ENCODE data around the gene CPSF4L. TPM values are rescaled to one million over a fixed set of nuclear protein-coding genes. Genes with fewer than 3 reads are reported as not detected.

Gene CPSF4L
- total and polyA plus RNA-seq, 2 of the 13 experiments (the other 11 are each of a cell fraction or from before 2014, with no cell fraction given): 0.73 to 1.6 TPM

DNA sequence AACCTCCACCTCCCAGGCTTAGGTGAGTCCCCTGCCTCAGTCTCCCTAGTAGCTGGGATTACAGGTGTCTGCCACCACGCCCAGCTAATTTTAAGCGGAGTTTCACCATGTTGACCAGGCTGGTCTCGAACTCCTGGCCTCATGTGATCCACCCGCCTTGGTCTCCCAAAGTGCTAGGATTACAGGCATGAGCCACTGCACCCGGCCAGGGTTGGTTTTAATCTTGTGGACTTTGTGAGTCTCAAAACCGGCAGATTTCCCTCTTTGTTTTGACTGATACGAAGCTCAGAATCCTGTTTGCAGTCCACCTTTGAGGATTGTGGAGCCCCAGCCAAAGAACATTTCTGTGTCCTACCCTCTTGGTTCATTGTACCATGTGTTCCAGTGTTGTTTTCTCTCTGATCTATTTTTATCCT, 16.4 kb upstream of the CPSF4L start (continued):
- TF ChIP-seq, protein P1, sequence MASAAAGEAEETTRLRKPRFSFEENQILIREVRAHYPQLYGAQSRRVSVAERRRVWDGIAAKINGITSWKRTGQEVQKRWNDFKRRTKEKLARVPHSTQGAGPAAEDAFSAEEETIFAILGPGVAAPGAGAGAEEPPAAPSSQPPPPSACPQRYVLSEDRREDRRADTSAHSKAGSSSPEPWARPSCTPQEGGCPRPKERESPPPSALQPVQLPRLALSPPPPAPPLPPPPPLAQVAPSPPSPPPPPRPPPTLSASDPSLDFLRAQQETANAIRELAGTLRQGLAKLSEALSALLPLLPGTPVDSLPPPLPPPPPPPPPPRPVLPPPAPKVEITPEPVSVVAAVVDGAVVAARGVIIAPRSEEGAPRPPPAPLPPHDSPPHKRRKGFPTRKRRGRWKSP (CRISPR knock-in tag; IDR thresholded peaks at IDR 0.05): no peak
- TF ChIP-seq TBL1XR1 (IDR thresholded peaks at IDR 0.05; ENCODE audit: borderline replicate concordance, low read length, partially characterized antibody): peak; percentile 33
- TF ChIP-seq, protein P2, sequence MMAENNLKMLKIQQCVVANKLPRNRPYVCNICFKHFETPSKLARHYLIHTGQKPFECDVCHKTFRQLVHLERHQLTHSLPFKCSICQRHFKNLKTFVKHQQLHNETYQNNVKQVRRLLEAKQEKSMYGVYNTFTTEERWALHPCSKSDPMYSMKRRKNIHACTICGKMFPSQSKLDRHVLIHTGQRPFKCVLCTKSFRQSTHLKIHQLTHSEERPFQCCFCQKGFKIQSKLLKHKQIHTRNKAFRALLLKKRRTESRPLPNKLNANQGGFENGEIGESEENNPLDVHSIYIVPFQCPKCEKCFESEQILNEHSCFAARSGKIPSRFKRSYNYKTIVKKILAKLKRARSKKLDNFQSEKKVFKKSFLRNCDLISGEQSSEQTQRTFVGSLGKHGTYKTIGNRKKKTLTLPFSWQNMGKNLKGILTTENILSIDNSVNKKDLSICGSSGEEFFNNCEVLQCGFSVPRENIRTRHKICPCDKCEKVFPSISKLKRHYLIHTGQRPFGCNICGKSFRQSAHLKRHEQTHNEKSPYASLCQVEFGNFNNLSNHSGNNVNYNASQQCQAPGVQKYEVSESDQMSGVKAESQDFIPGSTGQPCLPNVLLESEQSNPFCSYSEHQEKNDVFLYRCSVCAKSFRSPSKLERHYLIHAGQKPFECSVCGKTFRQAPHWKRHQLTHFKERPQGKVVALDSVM (CRISPR knock-in tag; IDR thresholded peaks at IDR 0.05): peak; percentile 41; the same call in 1 of the 2 replicates
- TF ChIP-seq CHD4 (IDR thresholded peaks at IDR 0.05; ENCODE audit: borderline replicate concordance, low read length): peak; percentile 99
- no peak for TF ChIP-seq ZNF44 (CRISPR knock-in tag; IDR thresholded peaks at IDR 0.05)
- TF ChIP-seq MEF2D (CRISPR knock-in tag; IDR thresholded peaks at IDR 0.05): peak; percentile 96
- peak; percentile 27 for TF ChIP-seq YY1 (IDR thresholded peaks at IDR 0.05; ENCODE audit: insufficient read depth, insufficient replicate concordance, low read depth, low read length)
- 0 out of 2 replicates have a peak, but pooled peaks have one; percentile 42 for TF ChIP-seq ZNF670 (CRISPR knock-in tag; IDR thresholded peaks at IDR 0.05; ENCODE audit: borderline replicate concordance)
- TF ChIP-seq SKI (IDR thresholded peaks at IDR 0.05; ENCODE audit: partially characterized antibody): peak; percentile 80
- TF ChIP-seq ISL2 (CRISPR knock-in tag; IDR thresholded peaks at IDR 0.05): peak; percentile 61
- peak; percentile 69 for TF ChIP-seq HDAC2 (CRISPR knock-in tag; IDR thresholded peaks at IDR 0.05)
- peak; percentile 64; the same call in 1 of the 2 replicates for TF ChIP-seq ZSCAN20 (CRISPR knock-in tag; IDR thresholded peaks at IDR 0.05; ENCODE audit: borderline replicate concordance)
- peak; percentile 55 for TF ChIP-seq RARA (CRISPR knock-in tag; IDR thresholded peaks at IDR 0.05)
- TF ChIP-seq TEAD3 (CRISPR knock-in tag; optimal IDR thresholded peaks at IDR 0.05; ENCODE audit: borderline replicate concordance): peak; percentile 47
- peak; percentile 73; the same call in 1 of the 2 replicates for TF ChIP-seq ZMYM4 (CRISPR knock-in tag; IDR thresholded peaks at IDR 0.05)
- 0 out of 2 replicates have a peak, but pooled peaks have one; percentile 37 for TF ChIP-seq ELF4 (CRISPR knock-in tag; IDR thresholded peaks at IDR 0.05; ENCODE audit: borderline replicate concordance)
- TF ChIP-seq BCL6 (CRISPR knock-in tag; IDR thresholded peaks at IDR 0.05): peak; percentile 65
- peak; percentile 89 for TF ChIP-seq GFI1 (CRISPR knock-in tag; IDR thresholded peaks at IDR 0.05; ENCODE audit: borderline replicate concordance)
- TF ChIP-seq, protein P3, sequence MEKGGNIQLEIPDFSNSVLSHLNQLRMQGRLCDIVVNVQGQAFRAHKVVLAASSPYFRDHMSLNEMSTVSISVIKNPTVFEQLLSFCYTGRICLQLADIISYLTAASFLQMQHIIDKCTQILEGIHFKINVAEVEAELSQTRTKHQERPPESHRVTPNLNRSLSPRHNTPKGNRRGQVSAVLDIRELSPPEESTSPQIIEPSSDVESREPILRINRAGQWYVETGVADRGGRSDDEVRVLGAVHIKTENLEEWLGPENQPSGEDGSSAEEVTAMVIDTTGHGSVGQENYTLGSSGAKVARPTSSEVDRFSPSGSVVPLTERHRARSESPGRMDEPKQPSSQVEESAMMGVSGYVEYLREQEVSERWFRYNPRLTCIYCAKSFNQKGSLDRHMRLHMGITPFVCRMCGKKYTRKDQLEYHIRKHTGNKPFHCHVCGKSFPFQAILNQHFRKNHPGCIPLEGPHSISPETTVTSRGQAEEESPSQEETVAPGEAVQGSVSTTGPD (CRISPR knock-in tag; IDR thresholded peaks at IDR 0.05): 0 out of 2 replicates have a peak, but pooled peaks have one; percentile 41
- TF ChIP-seq REL (CRISPR knock-in tag; conservative IDR thresholded peaks at IDR 0.05): no peak
- no peak for TF ChIP-seq PAX8 (CRISPR knock-in tag; IDR thresholded peaks at IDR 0.05; ENCODE audit: borderline replicate concordance)
- TF ChIP-seq NFIC (IDR thresholded peaks at IDR 0.05; ENCODE audit: low read length): peak; percentile 71
- TF ChIP-seq, protein P4, sequence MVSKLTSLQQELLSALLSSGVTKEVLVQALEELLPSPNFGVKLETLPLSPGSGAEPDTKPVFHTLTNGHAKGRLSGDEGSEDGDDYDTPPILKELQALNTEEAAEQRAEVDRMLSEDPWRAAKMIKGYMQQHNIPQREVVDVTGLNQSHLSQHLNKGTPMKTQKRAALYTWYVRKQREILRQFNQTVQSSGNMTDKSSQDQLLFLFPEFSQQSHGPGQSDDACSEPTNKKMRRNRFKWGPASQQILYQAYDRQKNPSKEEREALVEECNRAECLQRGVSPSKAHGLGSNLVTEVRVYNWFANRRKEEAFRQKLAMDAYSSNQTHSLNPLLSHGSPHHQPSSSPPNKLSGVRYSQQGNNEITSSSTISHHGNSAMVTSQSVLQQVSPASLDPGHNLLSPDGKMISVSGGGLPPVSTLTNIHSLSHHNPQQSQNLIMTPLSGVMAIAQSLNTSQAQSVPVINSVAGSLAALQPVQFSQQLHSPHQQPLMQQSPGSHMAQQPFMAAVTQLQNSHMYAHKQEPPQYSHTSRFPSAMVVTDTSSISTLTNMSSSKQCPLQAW (CRISPR knock-in tag; IDR thresholded peaks at IDR 0.05): peak; percentile 39; the same call in 1 of the 2 replicates
- peak; percentile 78; the same call in 1 of the 2 replicates for TF ChIP-seq ZNF333 (CRISPR knock-in tag; IDR thresholded peaks at IDR 0.05; ENCODE audit: borderline replicate concordance)
- 0 out of 2 replicates have a peak, but pooled peaks have one; percentile 37 for TF ChIP-seq KDM6A (CRISPR knock-in tag; IDR thresholded peaks at IDR 0.05; ENCODE audit: low read depth)
- TF ChIP-seq TEAD2 (CRISPR knock-in tag; IDR thresholded peaks at IDR 0.05): no peak; the same call in 1 of the 2 replicates

Data from HepG2 (cell line).